Pancreas (tissue), 10 donors: ENCODE data around the gene STMND1. TPM values are rescaled to one million over a fixed set of nuclear protein-coding genes. Genes with fewer than 3 reads are reported as not detected.
"Not testable (repeated sequence)": the region's sequence is repeated elsewhere in the genome, so short reads cannot be mapped to it uniquely, and the experiment has no call there.

Experiments used
- ATAC-seq, 4 donors: fragments of 200-7000 bp; cut with Tn5 transposase; one replicate each; pipeline versions ENCODE4 v1.8.0 to v1.9.1; 2020; ENCODE audit warnings: mild to moderate bottlenecking in 4 of 4, moderate library complexity in 4 of 4
- DNase-seq, 6 donors: peaks; one replicate each; pipeline ENCODE4 v3.0.0-alpha.2; 2020
- FAIRE-seq: peaks from 2 replicates; lab custom pipeline; 2012; peaks lifted over from hg19 to GRCh38; lab: Jason Lieb, UNC
- H3K27ac ChIP-seq, 4 donors: fragments of 200-600 bp; sonication (generic); 1 replicate in 3 of 4; 2 replicates in 1 of 4; pipeline versions ENCODE4 v1.5.0 to v1.8.0; 2020
- H3K27me3 ChIP-seq, 4 donors: fragments of 200-600 bp; one replicate each; pipeline ENCODE4 v1.8.0; 2021
- H3K36me3 ChIP-seq, 3 donors: fragments of 200-600 bp; sonication (generic) in 1 of 3; one replicate each; pipeline versions ENCODE4 v1.5.0 to v1.8.0; 2020 to 2021
- H3K4me1 ChIP-seq, 3 donors: fragments of 200-600 bp; one replicate each; pipeline ENCODE4 v1.8.0; 2021
- H3K4me3 ChIP-seq, 4 donors: fragments of 200-600 bp; sonication (generic) in 2 of 4; one replicate each; pipeline versions ENCODE4 v1.5.0 to v1.8.0; 2020 to 2021
- H3K9me3 ChIP-seq, 4 donors: fragments of 200-600 bp; one replicate each; pipeline ENCODE4 v1.8.0; 2021
- WGBS, 2 donors: extraction: QIAGEN DNeasy Blood & Tissue Kit; methylation state at CpG; one replicate each; pipeline ENCODE4 v1.1.7; 2013; 5-methylcytosine and 5-hydroxymethylcytosine counted together
- intact Hi-C, 3 donors: fragments of 100-400 bp; cut with DNase I; formaldehyde crosslinking; loops; one replicate each; pipeline versions ENCODE4 v1.11.1 to v1.14.2; 2022
- polyA plus RNA-seq, 2 donors: library from polyadenylated mRNA; stranded (reverse); fragments of 200-250 nt; gene quantifications; one replicate each; pipeline ENCODE4 v1.2.3, GENCODE V29; 2013
- total RNA-seq, 6 donors: library from RNA; stranded (reverse); fragmentation: NEBNext Ultra II Directional in 4 of 6; extraction: Animal tissue kit (Norgen Biotek cat#: 25700) in 4 of 6; gene quantifications; one replicate each; pipeline versions ENCODE4 v1.2.1 to v1.2.4, GENCODE V29; 2021 to 2023
- TF ChIP-seq, protein P1 (sequence below), 4 donors: fragments of 200-600 bp; sonication (generic) in 3 of 4; IDR thresholded peaks; one replicate each; pipeline versions ENCODE4 v1.5.0 to v1.8.0; 2021; ENCODE audit warnings: antibody characterized with exemption in 4 of 4
- donor health status: healthy with polysubstance abuse.
- donor health status: DM: no; HTN: no; CAD: no; lungs with moderate emphysema.
- donor health status: DM: no; HTN: no; CAD: no.
- donor health status: control.
- donor health status: control.
- donor health status: Bipolar disorder and iron deficiency.
- donor health status: DM: yes; HTN: yes; CAD: no.
- donor health status: DM: no; HTN: no; CAD: no.
- donor health status: DM: no; HTN: no; CAD: no.
- donor health status: DM: yes; HTN: yes; CAD: no.

Gene STMND1
- total and polyA plus RNA-seq, 8 donors, result 0.21 to 3.8 (median 1.4) TPM

DNA sequence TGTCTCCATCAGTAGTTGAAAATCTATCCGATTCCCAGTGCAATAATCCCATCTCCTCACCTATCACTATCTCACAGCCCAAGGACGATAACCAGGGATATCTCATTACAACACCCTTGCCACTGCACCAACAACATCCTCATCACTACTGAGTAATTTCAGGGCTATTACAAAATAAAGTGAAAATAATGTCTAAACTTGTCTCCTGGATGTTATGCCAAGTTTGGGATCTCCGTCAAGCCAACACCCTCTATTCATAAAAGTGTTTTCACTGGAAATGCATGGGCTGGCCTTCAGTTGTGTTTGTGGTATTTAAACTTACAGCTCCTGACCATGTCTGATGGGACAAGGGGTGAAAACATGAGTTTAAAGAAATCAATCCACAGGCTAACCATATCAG lies 42.0 kb upstream of the STMND1 start:
- WGBS, 2 donors, result 83 to 90% methylated on average over 3 of the region's 3 CpGs
- no peaks in the 10 kb centered on the region for H3K27me3 ChIP-seq
- DNase-seq (no peak), ATAC-seq (no peak), FAIRE-seq (no peak)
- no peak overlapping the region for H3K4me3 ChIP-seq
- no peaks in the 10 kb centered on the region for H3K4me1 ChIP-seq
- TF ChIP-seq, protein P1, sequence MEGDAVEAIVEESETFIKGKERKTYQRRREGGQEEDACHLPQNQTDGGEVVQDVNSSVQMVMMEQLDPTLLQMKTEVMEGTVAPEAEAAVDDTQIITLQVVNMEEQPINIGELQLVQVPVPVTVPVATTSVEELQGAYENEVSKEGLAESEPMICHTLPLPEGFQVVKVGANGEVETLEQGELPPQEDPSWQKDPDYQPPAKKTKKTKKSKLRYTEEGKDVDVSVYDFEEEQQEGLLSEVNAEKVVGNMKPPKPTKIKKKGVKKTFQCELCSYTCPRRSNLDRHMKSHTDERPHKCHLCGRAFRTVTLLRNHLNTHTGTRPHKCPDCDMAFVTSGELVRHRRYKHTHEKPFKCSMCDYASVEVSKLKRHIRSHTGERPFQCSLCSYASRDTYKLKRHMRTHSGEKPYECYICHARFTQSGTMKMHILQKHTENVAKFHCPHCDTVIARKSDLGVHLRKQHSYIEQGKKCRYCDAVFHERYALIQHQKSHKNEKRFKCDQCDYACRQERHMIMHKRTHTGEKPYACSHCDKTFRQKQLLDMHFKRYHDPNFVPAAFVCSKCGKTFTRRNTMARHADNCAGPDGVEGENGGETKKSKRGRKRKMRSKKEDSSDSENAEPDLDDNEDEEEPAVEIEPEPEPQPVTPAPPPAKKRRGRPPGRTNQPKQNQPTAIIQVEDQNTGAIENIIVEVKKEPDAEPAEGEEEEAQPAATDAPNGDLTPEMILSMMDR (IDR thresholded peaks at IDR 0.05), result no peak
- no peak overlapping the region for H3K27ac ChIP-seq
- H3K36me3 ChIP-seq, result no peaks in the 10 kb centered on the region
- intact Hi-C loops, result no loop called here
- no peaks in the 10 kb centered on the region for H3K9me3 ChIP-seq

DNA sequence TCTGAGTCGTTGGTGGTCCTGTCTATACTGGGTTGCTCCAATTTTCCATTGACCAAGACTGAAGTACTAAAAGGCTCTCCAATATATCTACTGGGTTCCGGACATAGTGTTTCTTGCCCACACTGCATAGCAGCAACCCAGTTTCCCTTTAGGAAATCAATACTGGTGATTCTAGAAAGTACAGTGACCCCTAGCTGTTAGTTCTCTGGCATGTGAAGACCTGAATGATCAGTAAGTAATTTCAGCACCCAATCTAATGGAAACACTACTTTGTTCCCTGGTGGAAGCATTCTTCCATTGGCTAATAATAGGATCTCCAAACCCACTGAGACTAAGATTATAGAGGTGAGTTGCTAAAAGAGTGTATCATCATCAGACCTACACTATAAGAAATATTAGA lies 40.8 kb upstream of the STMND1 start:
- FAIRE-seq (no peak), DNase-seq (no peak), ATAC-seq (no peak)
- H3K4me3 ChIP-seq, result no peak overlapping the region
- no peaks in the 10 kb centered on the region for H3K27me3 ChIP-seq
- intact Hi-C loops, result no loop called here
- WGBS, 2 donors, result 84% methylated on average over 2 of the region's 2 CpGs
- H3K27ac ChIP-seq, result no peak overlapping the region
- no peaks in the 10 kb centered on the region for H3K9me3 ChIP-seq
- H3K36me3 ChIP-seq, result no peaks in the 10 kb centered on the region
- TF ChIP-seq, protein P1 (IDR thresholded peaks at IDR 0.05), result no peak
- H3K4me1 ChIP-seq, result no peaks in the 10 kb centered on the region

DNA sequence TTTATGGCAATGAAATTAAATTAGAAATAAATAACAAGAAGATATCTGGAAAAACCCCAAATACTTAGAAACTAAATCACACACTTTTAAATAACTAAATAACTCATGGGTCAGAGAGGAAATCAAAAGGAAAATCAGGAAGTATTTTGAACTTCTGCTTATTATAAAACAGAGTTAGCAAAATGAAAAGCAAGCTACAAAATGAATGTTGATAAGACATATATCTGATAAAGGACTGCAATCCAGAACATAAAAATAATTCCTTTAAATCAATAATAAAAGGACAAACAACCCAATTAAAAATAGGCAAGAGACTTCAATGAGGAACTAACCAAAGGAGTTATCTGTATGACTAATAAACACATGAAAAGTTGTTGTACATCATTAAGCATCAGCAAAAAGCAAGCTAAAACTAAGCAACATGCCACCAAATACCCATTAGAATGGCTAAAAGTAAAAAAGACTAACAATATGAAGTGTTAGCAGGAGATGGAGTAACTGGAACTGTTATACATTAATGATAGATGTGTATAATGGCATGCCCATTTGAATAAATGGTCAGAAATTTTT lies 38.9 kb upstream of the STMND1 start:
- Histone ChIP-seq H3K4me1 (no peaks in the 10 kb centered on the region), H3K27me3 (no peaks in the 10 kb centered on the region), H3K4me3 (no peak overlapping the region), H3K27ac (no peak overlapping the region), H3K36me3 (no peaks in the 10 kb centered on the region), H3K9me3 (no peaks in the 10 kb centered on the region)
- intact Hi-C loops, result no loop called here
- no peak for FAIRE-seq
- TF ChIP-seq, protein P1 (IDR thresholded peaks at IDR 0.05), result no peak
- no peak for DNase-seq
- no peak for ATAC-seq

DNA sequence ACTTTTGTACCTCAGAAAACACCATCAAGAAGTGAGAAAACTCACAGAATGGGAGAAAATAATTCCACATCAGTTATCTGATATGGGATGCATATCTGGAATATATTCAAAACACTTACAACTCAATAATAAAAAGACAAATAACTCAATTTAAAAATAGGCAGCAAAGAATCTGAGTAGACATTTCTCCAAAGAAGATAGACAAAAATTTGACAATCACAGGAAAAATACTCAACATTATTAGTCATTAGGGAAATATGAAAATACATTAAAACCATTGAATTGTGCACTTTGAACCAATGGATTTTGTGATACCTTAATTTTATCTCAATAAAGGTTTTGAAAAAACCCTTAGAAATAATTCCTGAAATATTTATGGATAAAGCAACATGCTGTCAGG lies 36.9 kb upstream of the STMND1 start:
- H3K27me3 ChIP-seq, result no peaks in the 10 kb centered on the region
- no peaks in the 10 kb centered on the region for H3K36me3 ChIP-seq
- ATAC-seq, result no peak
- H3K4me3 ChIP-seq, result no peak overlapping the region
- no peak overlapping the region for H3K27ac ChIP-seq
- no peaks in the 10 kb centered on the region for H3K9me3 ChIP-seq
- DNase-seq, result no peak
- FAIRE-seq, result peak; percentile 29
- H3K4me1 ChIP-seq, result no peaks in the 10 kb centered on the region
- TF ChIP-seq, protein P1 (IDR thresholded peaks at IDR 0.05), result no peak
- intact Hi-C loops, result no loop called here

DNA sequence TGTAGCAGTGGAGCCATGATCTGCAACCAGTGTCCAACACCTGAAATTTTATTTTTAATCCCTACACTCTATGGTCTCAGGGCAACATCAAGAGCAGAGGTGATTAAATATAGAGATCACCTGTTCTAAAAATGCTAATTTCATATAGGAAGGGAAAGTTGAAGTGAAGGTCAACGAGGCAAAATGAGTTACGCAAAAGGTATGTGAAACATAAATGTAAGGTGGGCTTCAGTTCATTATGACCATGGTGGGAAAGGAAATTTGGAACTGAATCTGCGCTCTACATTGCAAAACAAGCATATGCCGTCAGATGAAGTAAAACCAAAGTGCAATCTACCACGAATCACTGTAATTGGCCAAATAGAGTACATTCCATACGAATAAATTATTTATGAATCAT lies 35.2 kb upstream of the STMND1 start:
- TF ChIP-seq, protein P1 (IDR thresholded peaks at IDR 0.05), result no peak
- Histone ChIP-seq H3K4me3 (no peak overlapping the region), H3K4me1 (no peaks in the 10 kb centered on the region), H3K36me3 (no peaks in the 10 kb centered on the region), H3K9me3 (no peaks in the 10 kb centered on the region), H3K27me3 (no peaks in the 10 kb centered on the region), H3K27ac (no peak overlapping the region)
- intact Hi-C loops, result no loop called here
- FAIRE-seq, result no peak
- ATAC-seq, result no peak
- DNase-seq, result no peak
- 83 to 90% methylated on average over 6 of the region's 6 CpGs for WGBS, 2 donors

DNA sequence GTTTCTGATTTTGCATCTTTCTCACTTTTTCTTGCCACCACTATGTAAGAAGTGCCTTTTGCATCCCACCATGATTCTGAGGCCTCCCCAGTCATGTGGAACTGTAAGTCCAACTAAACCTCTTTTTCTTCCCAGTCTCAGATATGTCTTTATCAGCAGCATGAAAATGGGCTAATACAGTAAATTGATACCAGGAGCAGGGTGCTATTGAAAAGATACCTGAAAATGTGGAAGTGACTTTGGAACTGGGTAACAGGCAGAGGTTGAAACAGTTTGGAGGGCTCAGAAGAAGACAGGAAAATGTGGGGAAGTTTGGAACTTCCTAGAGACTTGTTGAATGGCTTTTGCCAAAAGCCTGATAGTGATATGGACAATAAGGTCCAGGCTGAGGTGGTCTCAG lies 32.9 kb upstream of the STMND1 start:
- H3K4me3 ChIP-seq, H3K27me3 ChIP-seq, DNase-seq, H3K9me3 ChIP-seq, H3K27ac ChIP-seq, ATAC-seq, H3K36me3 ChIP-seq, FAIRE-seq, H3K4me1 ChIP-seq, intact Hi-C loops: not testable (repeated sequence)

DNA sequence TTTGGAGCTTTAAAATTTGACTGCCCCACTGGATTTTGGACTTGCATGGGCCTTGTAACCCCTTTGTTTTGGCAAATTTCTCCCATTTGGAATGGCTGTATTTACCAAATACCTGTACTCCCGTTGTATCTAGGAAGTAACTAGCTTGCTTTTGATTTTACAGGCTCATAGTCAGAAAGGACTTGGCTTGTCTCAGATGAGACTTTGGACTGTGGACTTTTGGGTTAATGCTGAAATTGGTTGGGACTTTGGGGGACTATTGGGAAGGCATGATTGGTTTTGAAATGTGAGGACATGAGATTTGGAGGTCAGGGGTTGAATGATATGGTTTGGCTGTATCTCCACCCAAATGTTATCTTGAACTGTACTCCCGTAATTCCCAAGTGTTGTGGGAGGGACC lies 31.4 kb upstream of the STMND1 start:
- ATAC-seq, FAIRE-seq, H3K4me3 ChIP-seq, DNase-seq, intact Hi-C loops, H3K27me3 ChIP-seq, H3K9me3 ChIP-seq, H3K27ac ChIP-seq, H3K4me1 ChIP-seq, H3K36me3 ChIP-seq: not testable (repeated sequence)
- WGBS, 2 donors, result 88 to 89% methylated on average over 2 of the region's 2 CpGs

DNA sequence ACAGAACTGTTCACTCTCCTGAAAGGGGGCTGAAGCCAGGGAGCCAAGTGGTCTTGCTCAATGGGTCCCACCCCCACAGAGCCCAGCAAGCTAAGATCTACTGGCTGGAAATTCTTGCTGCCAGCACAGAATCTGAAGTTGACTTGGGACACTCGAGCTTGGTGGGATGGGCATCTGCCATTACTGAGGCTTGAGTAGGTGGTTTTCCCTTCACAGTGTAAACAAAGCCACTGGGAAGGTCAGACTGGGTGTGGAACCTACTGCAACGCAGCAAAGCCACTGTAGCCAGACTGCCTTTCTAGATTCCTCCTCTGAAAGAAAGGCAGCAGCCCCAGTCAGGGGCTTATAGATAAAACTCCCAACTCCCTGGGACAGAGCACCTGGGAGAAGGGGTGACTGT lies 28.3 kb upstream of the STMND1 start:
- H3K27ac ChIP-seq, H3K9me3 ChIP-seq, H3K4me3 ChIP-seq, FAIRE-seq, H3K4me1 ChIP-seq, H3K27me3 ChIP-seq, intact Hi-C loops, ATAC-seq, H3K36me3 ChIP-seq, DNase-seq: not testable (repeated sequence)
- WGBS, 2 donors, result 70 to 71% methylated on average over 2 of the region's 2 CpGs
